Omental fat pad (tissue), 4 donors: ENCODE measurements around the gene TSSC4. TPM values are rescaled to one million over a fixed set of nuclear protein-coding genes. Genes with fewer than 3 reads are reported as not detected.
"Not testable (repeated sequence)": the region's sequence is repeated elsewhere in the genome, so short reads cannot be mapped to it uniquely, and the experiment has no call there.

ENCODE experiments used
- ATAC-seq: fragments of 150-250 bp; one replicate; pipeline ENCODE4 v1.9.1; 2016; ENCODE audit warnings: mild to moderate bottlenecking, moderate library complexity; ENCODE audit not compliant: low FRiP score
- DNase-seq: peaks from one replicate; pipeline ENCODE4 v3.0.0-alpha.2; 2019; ENCODE audit warnings: low spot score
- CTCF ChIP-seq, 3 donors: fragments of 450-650 bp; IDR thresholded peaks; one replicate each; pipeline ENCODE4 v1.5.1; 2016 to 2017; ENCODE audit warnings: antibody characterized with exemption in 3 of 3, mild to moderate bottlenecking in 3 of 3, moderate library complexity in 2 of 3
- total RNA-seq, 4 donors: library from RNA; depleted of rRNA; stranded (reverse); fragments of >200 nt; gene quantifications; one replicate each; pipeline ENCODE4 v1.1.0, GENCODE V29; 2016

Gene TSSC4
- total RNA-seq, 4 donors from 2014 or later: 29.9 to 59.7 (median 33.5) TPM

GRCh38 chr11:2359557-2359956 lies 41.0 kb upstream of the TSSC4 start:
- TF ChIP-seq CTCF (IDR thresholded peaks at IDR 0.05): no peak
- ATAC-seq (no peak), DNase-seq (no peak)

- ATAC-seq (no peak), DNase-seq (no peak)
- no peak for TF ChIP-seq CTCF (IDR thresholded peaks at IDR 0.05)
Measured at GRCh38 chr11:2360081-2360642, 40.4 kb upstream of the TSSC4 start.

GRCh38 chr11:2361565-2361964 lies 39.0 kb upstream of the TSSC4 start:
- DNase-seq: no peak
- no peak for TF ChIP-seq CTCF (IDR thresholded peaks at IDR 0.05)
- no peak for ATAC-seq

- TF ChIP-seq CTCF (IDR thresholded peaks at IDR 0.05): no peak
- DNase-seq (no peak), ATAC-seq (no peak)
Measured at GRCh38 chr11:2362414-2362813, 38.1 kb upstream of the TSSC4 start.

- ATAC-seq (no peak), DNase-seq (no peak)
Measured at GRCh38 chr11:2363130-2363529, 37.4 kb upstream of the TSSC4 start.

GRCh38 chr11:2363577-2364370 lies 36.8 kb upstream of the TSSC4 start:
- no peak for DNase-seq
- no peak for TF ChIP-seq CTCF (IDR thresholded peaks at IDR 0.05)
- no peak for ATAC-seq

More at GRCh38 chr11:2363130-2363529, 37.4 kb upstream of the TSSC4 start:
- TF ChIP-seq CTCF (IDR thresholded peaks at IDR 0.05): no peak

- not testable (repeated sequence) for ATAC-seq, DNase-seq
Measured at GRCh38 chr11:2364386-2364785, 36.2 kb upstream of the TSSC4 start.
